ENCODE measurements around the gene TDRD7. TPM values are rescaled to one million over a fixed set of nuclear protein-coding genes. Genes with fewer than 3 reads are reported as not detected.

The TDRD7 gene
- total and polyA plus RNA-seq, 2 of the 13 experiments (the other 11 are each of a cell fraction or from before 2014, with no cell fraction given) = 9.8 to 15.5 TPM

- TF ChIP-seq ZBTB33 (CRISPR knock-in tag; IDR thresholded peaks at IDR 0.05) (no peak; the same call in 1 of the 2 replicates), TCF7L2 (IDR thresholded peaks at IDR 0.05; ENCODE audit: low read depth, low read length) (no peak), IRX3 (CRISPR knock-in tag; IDR thresholded peaks at IDR 0.05; ENCODE audit: borderline replicate concordance, low read depth) (no peak), SOX13 (IDR thresholded peaks at IDR 0.05) (no peak), SOX13 (CRISPR knock-in tag; conservative IDR thresholded peaks at IDR 0.05 in 1 of 2, IDR thresholded peaks at IDR 0.05 in 1 of 2) (0 out of 4 replicates have a peak, but pooled peaks of 1 of the 2 experiments have one; percentile 11), TBX3 (IDR thresholded peaks at IDR 0.05; ENCODE audit: borderline replicate concordance) (no peak), GFI1 (CRISPR knock-in tag; IDR thresholded peaks at IDR 0.05; ENCODE audit: borderline replicate concordance) (no peak), HBP1 (CRISPR knock-in tag; IDR thresholded peaks at IDR 0.05; ENCODE audit: low read depth) (no peak), EEA1 (CRISPR knock-in tag; IDR thresholded peaks at IDR 0.05; ENCODE audit: borderline replicate concordance) (no peak), ARID5B (CRISPR knock-in tag; IDR thresholded peaks at IDR 0.05) (peak; percentile 28; the same call in 1 of the 2 replicates), PATZ1 (CRISPR knock-in tag; IDR thresholded peaks at IDR 0.05) (0 out of 2 replicates have a peak, but pooled peaks have one; percentile 28), MNT (IDR thresholded peaks at IDR 0.05) (no peak), ZBTB8A (CRISPR knock-in tag; IDR thresholded peaks at IDR 0.05; ENCODE audit: borderline replicate concordance, low read depth) (no peak), SP5 (CRISPR knock-in tag; IDR thresholded peaks at IDR 0.05; ENCODE audit: borderline replicate concordance, low read depth) (peak; percentile 46; the same call in 1 of the 2 replicates), ZFP62 (CRISPR knock-in tag; IDR thresholded peaks at IDR 0.05) (no peak), ZNF841 (CRISPR knock-in tag; IDR thresholded peaks at IDR 0.05; ENCODE audit: borderline replicate concordance) (no peak)
These were observed 45.4 kb upstream of the TDRD7 start (continued) for GRCh38 chr9:97366476-97366875.

Data from HepG2 (cell line).